ENCODE results near the gene MSH2. TPM values are rescaled to one million over a fixed set of nuclear protein-coding genes. Genes with fewer than 3 reads are reported as not detected.
A peak's percentile ranks its signal among the peaks of the same experiment; 100 is the strongest.
"Not testable (repeated sequence)": the region's sequence is repeated elsewhere in the genome, so short reads cannot be mapped to it uniquely, and the experiment has no call there.

The MSH2 gene
- total RNA-seq, 1 donor from 2014 or later, result 25.2 TPM

DNA sequence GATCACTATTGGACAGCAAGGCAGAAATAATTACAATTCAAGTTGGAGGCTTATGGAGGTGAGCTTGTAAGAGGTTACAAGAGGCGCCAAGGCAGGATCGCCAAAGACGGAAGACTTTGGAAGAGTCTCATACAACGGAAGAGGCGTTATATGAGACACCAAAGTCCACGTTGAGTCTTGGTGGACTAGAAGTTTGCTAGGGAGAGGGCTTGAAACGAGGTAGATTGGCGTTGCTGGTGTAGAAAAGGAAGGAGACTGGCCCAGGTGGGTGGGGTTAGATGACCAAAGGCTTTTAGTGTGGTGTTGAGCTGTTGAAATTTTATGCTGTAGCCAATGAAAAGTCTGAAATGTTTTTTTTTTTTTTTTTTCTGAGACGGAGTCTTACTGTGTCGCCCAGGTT, 1.4 kb downstream of the MSH2 start:
- H3K4me3 Mint-ChIP-seq, result peak overlapping the region; percentile 95
- H3K4me1 Mint-ChIP-seq, result peaks cover 27% of the 10 kb centered on the region
- ChIA-PET CTCF (interaction anchor here (1.1 to 1.7 kb wide), 2 partner anchors 16 to 363 kb away, joined by 6 read pairs; no protein-coding TSS in a partner anchor), POLR2A (interaction anchor here (1.4 kb wide), 1 partner anchor 378 kb away, joined by 3 read pairs; the partner anchor contains the start of gene MSH6)
- intact Hi-C loops (cut with micrococcal nuclease), result no loop called here
- TF ChIP-seq, protein P1, sequence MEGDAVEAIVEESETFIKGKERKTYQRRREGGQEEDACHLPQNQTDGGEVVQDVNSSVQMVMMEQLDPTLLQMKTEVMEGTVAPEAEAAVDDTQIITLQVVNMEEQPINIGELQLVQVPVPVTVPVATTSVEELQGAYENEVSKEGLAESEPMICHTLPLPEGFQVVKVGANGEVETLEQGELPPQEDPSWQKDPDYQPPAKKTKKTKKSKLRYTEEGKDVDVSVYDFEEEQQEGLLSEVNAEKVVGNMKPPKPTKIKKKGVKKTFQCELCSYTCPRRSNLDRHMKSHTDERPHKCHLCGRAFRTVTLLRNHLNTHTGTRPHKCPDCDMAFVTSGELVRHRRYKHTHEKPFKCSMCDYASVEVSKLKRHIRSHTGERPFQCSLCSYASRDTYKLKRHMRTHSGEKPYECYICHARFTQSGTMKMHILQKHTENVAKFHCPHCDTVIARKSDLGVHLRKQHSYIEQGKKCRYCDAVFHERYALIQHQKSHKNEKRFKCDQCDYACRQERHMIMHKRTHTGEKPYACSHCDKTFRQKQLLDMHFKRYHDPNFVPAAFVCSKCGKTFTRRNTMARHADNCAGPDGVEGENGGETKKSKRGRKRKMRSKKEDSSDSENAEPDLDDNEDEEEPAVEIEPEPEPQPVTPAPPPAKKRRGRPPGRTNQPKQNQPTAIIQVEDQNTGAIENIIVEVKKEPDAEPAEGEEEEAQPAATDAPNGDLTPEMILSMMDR (IDR thresholded peaks at IDR 0.05), result no peak
- no peaks in the 10 kb centered on the region for H3K9me3 Mint-ChIP-seq
- no peak for ATAC-seq (ENCODE audit: low read depth)
- H3K27me3 Mint-ChIP-seq, result no peaks in the 10 kb centered on the region
- H3K27ac Mint-ChIP-seq, result no peak overlapping the region
- DNase-seq, result no peak
- H3K36me3 Mint-ChIP-seq (ENCODE audit: low read depth), result peaks cover 25% of the 10 kb centered on the region

DNA sequence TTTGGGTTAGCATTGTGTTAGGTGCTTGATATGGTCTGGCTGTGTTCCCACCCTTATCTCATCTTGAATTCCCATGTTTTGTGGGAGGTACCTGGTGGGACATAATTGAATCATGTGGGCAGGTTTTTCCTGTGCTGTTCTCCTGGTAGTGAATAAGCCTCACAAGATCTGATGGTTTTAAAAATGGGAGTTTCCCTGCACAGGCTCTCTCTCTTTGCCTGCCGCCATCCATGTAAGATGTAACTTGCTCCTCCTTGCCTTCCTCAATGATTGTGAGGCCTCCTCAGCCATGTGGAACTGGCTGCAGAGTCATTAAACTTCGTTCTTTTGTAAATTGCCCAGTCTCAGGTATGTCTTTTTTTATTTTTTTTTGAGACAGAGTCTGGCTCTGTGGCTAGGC, 2.8 kb downstream of the MSH2 start:
- ChIA-PET POLR2A (no interaction called here), CTCF (no interaction called here)
- Mint-ChIP-seq H3K27ac (no peak overlapping the region), H3K9me3 (no peaks in the 10 kb centered on the region), H3K4me3 (no peak overlapping the region), H3K27me3 (no peaks in the 10 kb centered on the region), H3K4me1 (peaks cover 27% of the 10 kb centered on the region), H3K36me3 (ENCODE audit: low read depth) (peaks cover 30% of the 10 kb centered on the region)
- no peak for DNase-seq
- ATAC-seq (ENCODE audit: low read depth), result no peak
- TF ChIP-seq, protein P1 (IDR thresholded peaks at IDR 0.05), result no peak
- intact Hi-C loops (cut with micrococcal nuclease), result no loop called here

DNA sequence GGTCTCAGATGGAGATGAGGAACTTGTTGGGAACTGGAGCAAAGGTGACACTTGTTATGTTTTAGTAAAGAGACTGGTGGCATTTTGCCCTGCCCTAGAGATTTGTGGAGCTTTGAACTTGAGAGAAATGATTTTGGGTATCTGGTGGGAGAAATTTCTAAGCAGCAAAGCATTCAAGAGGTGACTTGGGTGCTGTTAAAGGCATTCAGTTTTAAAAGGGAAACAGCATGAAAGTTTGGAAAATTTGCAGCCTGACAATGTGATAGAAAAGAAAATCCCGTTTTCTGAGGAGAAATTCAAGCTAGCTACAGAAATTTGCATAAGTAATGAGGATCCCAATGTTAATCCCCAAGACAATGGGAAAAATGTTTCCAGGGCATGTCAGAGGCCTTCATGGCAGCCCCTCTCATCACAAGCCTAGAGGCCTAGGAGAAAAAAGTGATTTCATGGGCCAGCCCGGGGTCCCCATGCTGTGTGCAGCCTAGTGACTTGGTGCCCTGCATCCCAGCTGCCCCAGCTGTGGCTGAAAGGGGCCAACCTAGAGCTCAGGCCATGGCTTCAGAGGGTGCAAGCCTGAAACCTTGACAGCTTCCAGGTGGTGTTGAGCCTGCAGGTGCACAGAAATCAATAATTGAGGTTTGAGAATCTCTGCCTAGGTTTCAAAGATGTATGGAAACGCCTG, 3.8 kb downstream of the MSH2 start:
- DNase-seq; intact Hi-C loops (cut with micrococcal nuclease); POLR2A ChIA-PET; H3K27ac Mint-ChIP-seq; ATAC-seq (ENCODE audit: low read depth); H3K4me3 Mint-ChIP-seq; H3K9me3 Mint-ChIP-seq; H3K27me3 Mint-ChIP-seq: not testable (repeated sequence)
- peaks cover 32% of the 10 kb centered on the region for H3K36me3 Mint-ChIP-seq (ENCODE audit: low read depth)
- CTCF ChIA-PET, result interaction anchor here (0.8 kb wide), 1 partner anchor 72 kb away, joined by 3 read pairs; no protein-coding TSS in a partner anchor
- H3K4me1 Mint-ChIP-seq, result peaks cover 27% of the 10 kb centered on the region

DNA sequence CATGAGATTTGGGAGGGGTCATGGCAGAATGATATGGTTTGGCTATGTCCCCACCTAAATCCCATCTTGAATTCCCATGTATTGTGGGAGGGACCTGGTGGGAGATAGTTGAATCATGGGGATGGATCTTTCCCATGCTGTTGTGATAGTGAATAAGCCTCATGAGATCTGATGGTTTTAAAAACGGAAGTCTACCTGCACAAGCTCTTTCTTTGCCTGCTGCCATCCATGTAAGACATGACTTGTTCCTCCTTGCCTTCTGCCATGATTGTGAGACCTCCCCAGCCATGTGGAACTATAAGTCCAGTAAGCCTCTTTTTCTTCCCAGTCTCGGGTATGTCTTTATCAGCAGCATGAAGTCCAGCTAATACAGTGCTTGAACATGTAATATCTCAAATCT, 5.0 kb downstream of the MSH2 start:
- CTCF ChIA-PET, result not testable (repeated sequence)

DNA sequence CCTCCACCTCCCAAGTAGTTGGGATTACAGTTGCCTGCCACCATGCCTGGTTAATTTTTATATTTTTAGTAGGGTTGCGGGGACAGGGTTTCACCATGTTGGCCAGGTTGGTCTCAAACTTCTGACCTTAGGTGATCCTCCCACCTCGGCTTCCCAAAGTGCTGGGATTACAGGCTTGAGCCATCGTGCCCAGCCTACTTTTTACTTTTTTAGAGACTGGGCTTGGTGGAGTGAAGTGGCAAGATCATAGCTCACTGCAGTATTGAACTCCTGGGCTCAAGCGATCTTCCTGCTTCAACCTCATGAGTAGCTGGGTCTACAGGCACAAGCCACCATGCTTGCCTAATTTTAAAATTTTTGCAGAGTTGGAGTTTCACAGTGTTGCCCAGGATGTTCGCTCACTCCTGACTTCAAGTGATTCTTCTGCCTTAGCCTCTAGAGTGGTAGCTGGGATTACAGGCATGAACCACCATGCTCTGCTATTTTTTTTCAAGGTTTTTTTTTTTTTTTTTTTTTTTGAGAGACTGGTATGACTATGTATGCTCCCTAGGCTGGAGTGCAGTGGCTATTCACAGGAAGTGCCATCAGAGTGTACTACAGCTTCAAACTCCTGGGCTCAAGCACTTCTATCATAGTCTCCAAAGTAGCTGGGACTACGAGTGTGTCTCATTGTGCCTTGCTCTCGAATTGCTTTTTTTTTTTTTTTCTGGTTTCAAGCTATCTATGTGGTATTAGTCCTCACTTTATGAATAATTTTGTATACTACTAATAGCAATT, 11.9 kb downstream of the MSH2 start:
- ChIA-PET POLR2A (no interaction called here), CTCF (no interaction called here)
- H3K4me3 Mint-ChIP-seq, result no peak overlapping the region
- H3K27me3 Mint-ChIP-seq, result no peaks in the 10 kb centered on the region
- H3K36me3 Mint-ChIP-seq (ENCODE audit: low read depth), result peaks cover 54% of the 10 kb centered on the region
- H3K4me1 Mint-ChIP-seq, result no peaks in the 10 kb centered on the region
- TF ChIP-seq, protein P1 (IDR thresholded peaks at IDR 0.05), result no peak
- ATAC-seq (ENCODE audit: low read depth), result no peak
- intact Hi-C loops (cut with micrococcal nuclease), result no loop called here
- DNase-seq, result no peak
- H3K9me3 Mint-ChIP-seq, result no peaks in the 10 kb centered on the region
- no peak overlapping the region for H3K27ac Mint-ChIP-seq

More for the DNA sequence above, 5.0 kb downstream of the MSH2 start:
- H3K9me3 Mint-ChIP-seq; H3K4me3 Mint-ChIP-seq; POLR2A ChIA-PET; intact Hi-C loops (cut with micrococcal nuclease); DNase-seq; ATAC-seq (ENCODE audit: low read depth); H3K27ac Mint-ChIP-seq; H3K27me3 Mint-ChIP-seq: not testable (repeated sequence)
- Mint-ChIP-seq H3K4me1 (peaks cover 19% of the 10 kb centered on the region), H3K36me3 (ENCODE audit: low read depth) (peaks cover 35% of the 10 kb centered on the region)

DNA sequence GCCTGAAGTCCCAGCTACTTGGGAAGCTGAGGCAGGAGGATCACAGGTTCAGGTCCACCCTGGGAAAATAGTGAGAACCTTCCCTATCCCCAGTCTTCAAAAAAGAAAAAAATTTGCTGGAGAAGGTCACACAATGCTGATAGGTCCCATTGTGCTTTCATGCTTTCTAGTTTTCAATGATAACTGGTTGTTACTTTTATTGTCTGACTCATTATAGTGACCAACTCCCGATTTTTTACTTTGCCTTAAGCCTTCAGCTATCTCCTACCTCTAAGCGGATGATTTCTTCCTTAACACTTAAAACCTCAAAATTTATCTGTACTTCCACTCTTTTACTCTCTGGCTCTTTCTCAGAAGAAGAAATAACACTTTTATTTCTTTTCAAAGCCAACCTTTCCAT, 17.3 kb downstream of the MSH2 start:
- POLR2A ChIA-PET, result no interaction called here
- DNase-seq, result no peak
- no peak overlapping the region for H3K4me3 Mint-ChIP-seq
- H3K36me3 Mint-ChIP-seq (ENCODE audit: low read depth), result peaks cover 55% of the 10 kb centered on the region
- TF ChIP-seq, protein P1 (IDR thresholded peaks at IDR 0.05), result no peak
- no peaks in the 10 kb centered on the region for H3K9me3 Mint-ChIP-seq
- CTCF ChIA-PET, result no interaction called here
- H3K4me1 Mint-ChIP-seq, result no peaks in the 10 kb centered on the region
- intact Hi-C loops (cut with micrococcal nuclease), result no loop called here
- H3K27me3 Mint-ChIP-seq, result no peaks in the 10 kb centered on the region
- ATAC-seq (ENCODE audit: low read depth), result no peak
- H3K27ac Mint-ChIP-seq, result no peak overlapping the region

DNA sequence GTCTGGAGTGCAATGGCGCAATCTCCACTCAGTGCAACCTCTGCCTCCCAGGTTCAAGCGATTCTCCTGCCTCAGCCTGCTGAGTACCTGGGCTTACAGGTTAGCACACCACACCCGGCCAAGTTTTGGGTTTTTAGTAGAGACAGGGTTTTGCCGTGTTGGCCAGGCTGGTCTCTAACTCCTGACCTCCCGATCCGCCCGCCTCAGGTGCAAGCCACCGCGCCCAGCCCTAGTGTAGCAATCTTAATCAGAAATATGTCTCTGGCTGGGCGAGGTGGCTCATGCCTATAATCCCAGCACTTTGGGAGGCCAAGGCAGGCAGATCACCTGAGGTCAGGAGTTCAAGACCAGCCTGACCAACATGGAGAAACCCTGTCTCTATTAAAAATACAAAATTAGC, 17.7 kb downstream of the MSH2 start:
- H3K27ac Mint-ChIP-seq; H3K4me1 Mint-ChIP-seq; H3K27me3 Mint-ChIP-seq; POLR2A ChIA-PET; H3K4me3 Mint-ChIP-seq; ATAC-seq (ENCODE audit: low read depth); CTCF ChIA-PET; intact Hi-C loops (cut with micrococcal nuclease); DNase-seq; H3K9me3 Mint-ChIP-seq: not testable (repeated sequence)
- H3K36me3 Mint-ChIP-seq (ENCODE audit: low read depth), result peaks cover 54% of the 10 kb centered on the region
